DOHH2 (cell line): ENCODE data around the gene ABAT.

Source experiments
- H3F3A ChIP-seq: fragments of 200-600 bp; sonication (generic), shearing (Covaris generic); 2 replicates; pipeline ENCODE4 v1.6.0; 2016; ENCODE audit warnings: antibody characterized with exemption, mild to moderate bottlenecking; ENCODE audit not compliant: control insufficient read depth, insufficient read depth
- H3K27ac ChIP-seq: fragments of 200-600 bp; sonication (generic); 2 replicates; pipeline ENCODE4 v1.5.1; 2014; ENCODE audit warnings: low read depth, mild to moderate bottlenecking, low read length, moderate library complexity
- H3K27me3 ChIP-seq: fragments of 200-600 bp; sonication (generic); 2 replicates; pipeline ENCODE4 v1.6.1; 2014; ENCODE audit warnings: mild to moderate bottlenecking, low read length, mixed read lengths; ENCODE audit not compliant: control insufficient read depth
- H3K36me3 ChIP-seq: fragments of 200-600 bp; sonication (generic); 2 replicates; pipeline ENCODE4 v1.6.1; 2014; ENCODE audit warnings: mild to moderate bottlenecking, low read length, moderate library complexity, mixed read lengths; ENCODE audit not compliant: control insufficient read depth
- H3K4me1 ChIP-seq: fragments of 200-600 bp; sonication (generic); 2 replicates; pipeline ENCODE4 v1.6.1; 2014; ENCODE audit warnings: mild to moderate bottlenecking, low read length, mixed read lengths; ENCODE audit not compliant: control insufficient read depth
- H3K4me2 ChIP-seq: fragments of 200-600 bp; sonication (generic); 2 replicates; pipeline ENCODE4 v1.6.0; 2014; ENCODE audit warnings: mild to moderate bottlenecking, low read length, moderate library complexity
- H3K4me3 ChIP-seq: fragments of 200-600 bp; sonication (generic); 2 replicates; pipeline ENCODE4 v1.5.1; 2014; ENCODE audit warnings: mild to moderate bottlenecking, low read length, mixed read lengths
- H3K79me2 ChIP-seq: fragments of 200-600 bp; sonication (generic); 2 replicates; pipeline ENCODE4 v1.6.1; 2014; ENCODE audit warnings: mild to moderate bottlenecking, low read length, mixed read lengths; ENCODE audit not compliant: control insufficient read depth
- H3K9me2 ChIP-seq: fragments of 200-600 bp; sonication (generic); replicated peaks from 2 replicates; pipeline ENCODE4 v1.6.1; 2014; ENCODE audit warnings: mild to moderate bottlenecking, low read length, mixed read lengths; ENCODE audit not compliant: control insufficient read depth
- H3K9me3 ChIP-seq: fragments of 200-600 bp; sonication (generic); 2 replicates; pipeline ENCODE4 v1.6.1; 2014; ENCODE audit warnings: antibody characterized with exemption, low read length, mixed read lengths; ENCODE audit not compliant: control insufficient read depth, insufficient read depth
- H4K20me1 ChIP-seq: fragments of 200-600 bp; sonication (generic); 2 replicates; pipeline ENCODE4 v1.6.0; 2014; ENCODE audit warnings: low read depth, mild to moderate bottlenecking, antibody characterized with exemption, low read length, moderate library complexity; ENCODE audit not compliant: control insufficient read depth, insufficient read depth
- CTCF ChIP-seq: fragments of 200-600 bp; sonication (generic); IDR thresholded peaks from one replicate; pipeline ENCODE4 v1.5.1; 2014; ENCODE audit warnings: antibody characterized with exemption, mild to moderate bottlenecking, low read depth, low read length; ENCODE audit not compliant: poor library complexity, severe bottlenecking
- EZH2phosphoT487 ChIP-seq: fragments of 200-600 bp; sonication (generic); IDR thresholded peaks from 2 replicates; pipeline ENCODE4 v1.6.1; 2017; ENCODE audit warnings: borderline replicate concordance, mild to moderate bottlenecking, antibody characterized with exemption, low read length, moderate library complexity, mixed read lengths

ABAT gene

GRCh38 chr16:8720967-8721308 is 46.5 kb downstream of the ABAT start:
- Histone ChIP-seq H4K20me1 (no peaks in the 10 kb centered on the region), H3K9me3 (no peaks in the 10 kb centered on the region), H3K79me2 (no peaks in the 10 kb centered on the region), H3K4me1 (peaks cover 5% of the 10 kb centered on the region; the same call in 1 of the 2 replicates), H3K27me3 (no peaks in the 10 kb centered on the region), H3K27ac (no peak overlapping the region), H3K4me2 (no peak overlapping the region), H3K4me3 (no peak overlapping the region), H3F3A (no peaks in the 10 kb centered on the region), H3K9me2 (no peaks in the 10 kb centered on the region), H3K36me3 (no peaks in the 10 kb centered on the region)
- no peak for TF ChIP-seq CTCF
- no peak for TF ChIP-seq EZH2phosphoT487

GRCh38 chr16:8721336-8722024 is 47.1 kb downstream of the ABAT start:
- TF ChIP-seq EZH2phosphoT487 (no peak), CTCF (no peak)
- no peaks in the 10 kb centered on the region for H4K20me1 ChIP-seq
- no peak overlapping the region for H3K4me3 ChIP-seq
- no peaks in the 10 kb centered on the region for H3K79me2 ChIP-seq
- H3K9me3 ChIP-seq = no peaks in the 10 kb centered on the region
- H3F3A ChIP-seq = no peaks in the 10 kb centered on the region
- H3K27ac ChIP-seq = no peak overlapping the region
- 0 out of 2 replicates have a peak overlapping the region, but pooled peaks have one; percentile 14 for H3K4me2 ChIP-seq
- no peaks in the 10 kb centered on the region for H3K36me3 ChIP-seq
- no peaks in the 10 kb centered on the region for H3K9me2 ChIP-seq
- H3K4me1 ChIP-seq = peaks cover 5% of the 10 kb centered on the region; the same call in 1 of the 2 replicates
- H3K27me3 ChIP-seq = no peaks in the 10 kb centered on the region

- H3K79me2 ChIP-seq = no peaks in the 10 kb centered on the region
- H3K9me3 ChIP-seq = no peaks in the 10 kb centered on the region
- no peaks in the 10 kb centered on the region for H3K36me3 ChIP-seq
- H3K4me3 ChIP-seq = no peak overlapping the region
- H3K4me2 ChIP-seq = no peak overlapping the region
- no peaks in the 10 kb centered on the region for H3K27me3 ChIP-seq
- peaks cover 5% of the 10 kb centered on the region; the same call in 1 of the 2 replicates for H3K4me1 ChIP-seq
- H4K20me1 ChIP-seq = no peaks in the 10 kb centered on the region
- H3K9me2 ChIP-seq = no peaks in the 10 kb centered on the region
- TF ChIP-seq EZH2phosphoT487 = no peak
- no peak for TF ChIP-seq CTCF
- no peaks in the 10 kb centered on the region for H3F3A ChIP-seq
- no peak overlapping the region for H3K27ac ChIP-seq
These were observed 47.6 kb downstream of the ABAT start for GRCh38 chr16:8722025-8722348.
